PC-3 (cell line): ENCODE measurements around the gene DYNC1I1.

Source experiments
- CTCF ChIP-seq: fragments of 300-600 bp; sonication (generic); conservative IDR thresholded peaks from 2 replicates; pipeline ENCODE4 v1.5.1; 2017; ENCODE audit warnings: antibody characterized with exemption, low read depth, mild to moderate bottlenecking, low read length
- EZH2 ChIP-seq: fragments of 300-600 bp; sonication (generic); IDR thresholded peaks from one replicate; pipeline ENCODE4 v1.6.1; 2017; ENCODE audit warnings: antibody characterized with exemption, mild to moderate bottlenecking, low read length; ENCODE audit not compliant: unreplicated experiment
- EZH2phosphoT487 ChIP-seq: fragments of 300-600 bp; sonication (generic); IDR thresholded peaks from 2 replicates; pipeline ENCODE4 v1.6.1; 2018; ENCODE audit warnings: mild to moderate bottlenecking, antibody characterized with exemption, low read length, borderline replicate concordance

GRCh38 chr7:96102096-96102811 lies 329.9 kb downstream of the DYNC1I1 start:
- TF ChIP-seq CTCF (no peak), EZH2 (no peak), EZH2phosphoT487 (no peak)
